Neural cell (in vitro differentiated cells): ENCODE data around the gene NIPA2. TPM values are rescaled to one million over a fixed set of nuclear protein-coding genes. Genes with fewer than 3 reads are reported as not detected.

ENCODE experiments used
- H2AFZ ChIP-seq: fragments of 200-600, 300-800 bp; sonication (generic), shearing (Covaris generic); 2 replicates; pipeline ENCODE4 v1.6.0; 2014; ENCODE audit warnings: low read depth, mild to moderate bottlenecking, antibody characterized with exemption, low read length, moderate library complexity
- H3F3A ChIP-seq: fragments of 200-600 bp; shearing (Covaris generic); 2 replicates; pipeline ENCODE4 v1.6.1; 2016; ENCODE audit warnings: mild to moderate bottlenecking, moderate library complexity, mixed read lengths, antibody characterized with exemption, low read length; ENCODE audit not compliant: insufficient read depth, poor library complexity, severe bottlenecking
- H3K27ac ChIP-seq: fragments of 200-600, 300-800 bp; sonication (generic), shearing (Covaris generic); 2 replicates; pipeline ENCODE4 v1.5.1; 2014; ENCODE audit warnings: mild to moderate bottlenecking, low read length, moderate library complexity
- H3K27me3 ChIP-seq: fragments of 300-800, 200-600 bp; sonication (generic), shearing (Covaris generic); 2 replicates; pipeline ENCODE4 v1.6.0; 2014; ENCODE audit warnings: mild to moderate bottlenecking, low read depth, low read length, moderate library complexity; ENCODE audit not compliant: insufficient read depth
- H3K36me3 ChIP-seq: fragments of 300-800, 200-600 bp; sonication (generic), shearing (Covaris generic); 2 replicates; pipeline ENCODE4 v1.5.1; 2014; ENCODE audit warnings: mild to moderate bottlenecking, antibody characterized with exemption, low read length, moderate library complexity; ENCODE audit not compliant: insufficient read depth
- H3K4me2 ChIP-seq: fragments of 300-800, 200-600 bp; sonication (generic), shearing (Covaris generic); 2 replicates; pipeline ENCODE4 v1.6.0; 2014; ENCODE audit warnings: mild to moderate bottlenecking, low read length
- H3K4me3 ChIP-seq: fragments of 300-800, 200-600 bp; sonication (generic), shearing (Covaris generic); 2 replicates; pipeline ENCODE4 v1.5.1; 2014; ENCODE audit warnings: mild to moderate bottlenecking, low read length, moderate library complexity
- H3K79me2 ChIP-seq: fragments of 200-600 bp; shearing (Covaris generic); replicated peaks from 2 replicates; pipeline ENCODE4 v1.6.0; 2014; ENCODE audit warnings: mild to moderate bottlenecking, low read length, moderate library complexity; ENCODE audit not compliant: insufficient read depth
- H3K9ac ChIP-seq: fragments of 300-800, 200-600 bp; sonication (generic), shearing (Covaris generic); 2 replicates; pipeline ENCODE4 v1.6.1; 2016; ENCODE audit warnings: mild to moderate bottlenecking, low read length, mixed read lengths
- H3K9me2 ChIP-seq: fragments of 200-600 bp; shearing (Covaris generic); 2 replicates; pipeline ENCODE4 v1.6.1; 2016; ENCODE audit warnings: mild to moderate bottlenecking, low read length, mixed read lengths; ENCODE audit not compliant: insufficient read depth
- H3K9me3 ChIP-seq: fragments of 200-600, 300-800 bp; sonication (generic), shearing (Covaris generic); 2 replicates; pipeline ENCODE4 v1.6.1; 2016; ENCODE audit warnings: mild to moderate bottlenecking, mixed run types, low read length, moderate library complexity, mixed read lengths
- H4K20me1 ChIP-seq: fragments of 200-600 bp; shearing (Covaris generic); 2 replicates; pipeline ENCODE4 v1.6.1; 2016; ENCODE audit warnings: mild to moderate bottlenecking, mixed run types; ENCODE audit not compliant: insufficient read depth
- CTCF ChIP-seq: fragments of 450-650 bp; IDR thresholded peaks from 2 replicates; pipeline ENCODE4 v1.5.1; 2014; ENCODE audit warnings: antibody characterized with exemption, mild to moderate bottlenecking, moderate library complexity; ENCODE audit not compliant: poor library complexity, severe bottlenecking
- EP300 ChIP-seq: fragments of 450-650 bp; conservative IDR thresholded peaks from 2 replicates; pipeline ENCODE4 v1.6.1; 2014; ENCODE audit warnings: antibody characterized with exemption, mild to moderate bottlenecking, moderate library complexity; ENCODE audit not compliant: poor library complexity, severe bottlenecking
- EZH2 ChIP-seq: fragments of 200-600, 300-800 bp; shearing (Covaris generic), sonication (generic); IDR thresholded peaks from 2 replicates; pipeline ENCODE4 v1.6.1; 2014; ENCODE audit warnings: antibody characterized with exemption, low read length, borderline replicate concordance, mild to moderate bottlenecking; ENCODE audit not compliant: insufficient read depth, poor library complexity, severe bottlenecking
- MXI1 ChIP-seq: fragments of 450-650 bp; conservative IDR thresholded peaks from 2 replicates; pipeline ENCODE4 v1.6.1; 2014; ENCODE audit warnings: antibody characterized with exemption, mild to moderate bottlenecking; ENCODE audit not compliant: poor library complexity, severe bottlenecking
- POLR2AphosphoS5 ChIP-seq: IDR thresholded peaks from 2 replicates; pipeline ENCODE4 v1.6.1; 2012
- RAD21 ChIP-seq: fragments of 450-650 bp; conservative IDR thresholded peaks from 2 replicates; pipeline ENCODE4 v1.6.1; 2014; ENCODE audit warnings: antibody characterized with exemption, mild to moderate bottlenecking, moderate library complexity
- REST ChIP-seq: IDR thresholded peaks from 2 replicates; pipeline ENCODE4 v1.6.1; 2012; ENCODE audit warnings: borderline replicate concordance
- SMC3 ChIP-seq: fragments of 450-650 bp; conservative IDR thresholded peaks from 2 replicates; pipeline ENCODE4 v1.6.1; 2014; ENCODE audit warnings: antibody characterized with exemption, mild to moderate bottlenecking, moderate library complexity; ENCODE audit not compliant: poor library complexity
- TAF1 ChIP-seq: IDR thresholded peaks from 2 replicates; pipeline ENCODE4 v1.6.1; 2012; ENCODE audit warnings: low read depth
- polyA plus RNA-seq: library from polyadenylated mRNA; depleted of rRNA; stranded (reverse); fragments of >200 nt; gene quantifications from 2 replicates; pipeline ENCODE4 v1.2.3, GENCODE V29; 2014

NIPA2 gene
- polyA plus RNA-seq, 1 donor from 2014 or later: 52.6 TPM

- Histone ChIP-seq H3K9me3 (no peaks in the 10 kb centered on the region), H3K27me3 (no peaks in the 10 kb centered on the region), H3K4me2 (no peak overlapping the region), H3K36me3 (no peaks in the 10 kb centered on the region), H3K79me2 (no peaks in the 10 kb centered on the region), H3F3A (no peaks in the 10 kb centered on the region), H4K20me1 (no peaks in the 10 kb centered on the region), H3K9ac (no peak overlapping the region), H3K9me2 (no peaks in the 10 kb centered on the region), H2AFZ (no peak overlapping the region), H3K27ac (no peak overlapping the region), H3K4me3 (no peak overlapping the region)
- TF ChIP-seq POLR2AphosphoS5: no peak
- TF ChIP-seq TAF1: no peak
- TF ChIP-seq RAD21: no peak
- no peak for TF ChIP-seq MXI1
- TF ChIP-seq SMC3: no peak
- TF ChIP-seq EP300: no peak
- no peak for TF ChIP-seq EZH2
- TF ChIP-seq CTCF: no peak
- TF ChIP-seq REST: no peak
Observed at GRCh38 chr15:22904736-22905135, 66.3 kb downstream of the NIPA2 start.

DNA sequence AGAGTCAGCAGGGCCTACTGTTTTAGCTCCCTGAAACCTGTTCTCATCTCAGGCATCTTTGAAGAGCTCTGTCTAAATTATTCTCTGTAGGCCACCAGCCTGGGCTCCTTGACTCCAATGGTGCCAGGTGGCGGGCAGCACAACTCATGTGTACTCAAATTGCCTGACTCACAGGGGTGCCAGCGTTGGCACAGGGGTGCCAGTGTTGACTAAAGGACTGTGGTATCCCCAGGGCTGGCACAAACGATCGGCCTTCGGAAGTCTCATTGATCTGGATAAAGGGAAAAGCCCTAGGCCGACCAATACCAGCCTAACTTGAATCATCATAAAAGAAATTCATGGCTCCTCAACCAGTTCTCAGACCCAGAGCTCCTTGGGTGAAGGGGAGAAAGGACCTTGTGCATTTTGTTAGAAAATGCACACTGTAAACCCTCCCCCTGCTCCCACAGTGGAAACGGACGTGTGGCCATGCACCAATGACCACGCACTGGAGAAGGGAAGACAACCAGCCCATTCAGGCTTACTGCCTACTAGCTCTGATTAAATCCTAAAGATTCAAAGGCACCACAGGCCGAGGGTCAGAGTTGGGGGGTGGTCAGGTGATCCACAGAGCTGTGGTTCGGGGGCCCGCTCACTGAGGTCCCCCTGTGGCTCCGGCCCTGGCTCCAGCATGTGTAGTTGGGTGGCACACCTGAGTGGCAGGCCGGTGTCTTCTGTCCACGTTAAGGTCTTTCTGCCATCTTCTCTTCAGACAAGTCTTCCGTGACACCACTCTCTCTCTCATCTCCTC, 68.9 kb downstream of the NIPA2 start:
- Histone ChIP-seq H3K9me2 (no peaks in the 10 kb centered on the region), H3K4me3 (no peak overlapping the region), H2AFZ (no peak overlapping the region), H3F3A (no peaks in the 10 kb centered on the region), H3K79me2 (no peaks in the 10 kb centered on the region), H4K20me1 (no peaks in the 10 kb centered on the region), H3K9ac (no peak overlapping the region), H3K27ac (no peak overlapping the region), H3K4me2 (no peak overlapping the region), H3K27me3 (no peaks in the 10 kb centered on the region), H3K9me3 (no peaks in the 10 kb centered on the region), H3K36me3 (no peaks in the 10 kb centered on the region)
- TF ChIP-seq TAF1 (no peak), MXI1 (no peak), REST (no peak), POLR2AphosphoS5 (no peak), EP300 (no peak)
